Kidney epithelial cell (primary cell): ENCODE results near the gene COL27A1. TPM values are rescaled to one million over a fixed set of nuclear protein-coding genes. Genes with fewer than 3 reads are reported as not detected.

Experiments
- DNase-seq: peaks from one replicate; pipeline ENCODE4 v3.0.0-alpha.2; 2010; ENCODE audit warnings: low read depth
- H3K27me3 ChIP-seq: 2 replicates; pipeline ENCODE4 v1.6.0; 2011; ENCODE audit warnings: low read length; ENCODE audit not compliant: control insufficient read depth, insufficient read depth
- H3K36me3 ChIP-seq: 2 replicates; pipeline ENCODE4 v1.5.1; 2011; ENCODE audit warnings: low read length; ENCODE audit not compliant: control insufficient read depth, insufficient read depth
- H3K4me3 ChIP-seq: 2 replicates; pipeline ENCODE4 v1.5.1; 2011; ENCODE audit warnings: low read depth, mild to moderate bottlenecking, control low read depth, low read length
- total RNA-seq: library from RNA; depleted of rRNA; stranded (reverse); fragments of >200 nt; gene quantifications from 2 replicates; pipeline ENCODE4 v1.2.3, GENCODE V29; 2015
- TF ChIP-seq, protein P1 (sequence below): IDR thresholded peaks from 2 replicates; pipeline ENCODE4 v1.5.1; 2011; ENCODE audit warnings: mild to moderate bottlenecking, moderate library complexity, low read length, control low read depth, inconsistent platforms; ENCODE audit not compliant: insufficient read depth, poor library complexity, severe bottlenecking

Gene COL27A1
- total RNA-seq, 1 donor from 2014 or later, result 8.4 TPM

- Histone ChIP-seq H3K4me3 (no peak overlapping the region), H3K36me3 (no peaks in the 10 kb centered on the region), H3K27me3 (no peaks in the 10 kb centered on the region)
- no peak for DNase-seq
- TF ChIP-seq, protein P1, sequence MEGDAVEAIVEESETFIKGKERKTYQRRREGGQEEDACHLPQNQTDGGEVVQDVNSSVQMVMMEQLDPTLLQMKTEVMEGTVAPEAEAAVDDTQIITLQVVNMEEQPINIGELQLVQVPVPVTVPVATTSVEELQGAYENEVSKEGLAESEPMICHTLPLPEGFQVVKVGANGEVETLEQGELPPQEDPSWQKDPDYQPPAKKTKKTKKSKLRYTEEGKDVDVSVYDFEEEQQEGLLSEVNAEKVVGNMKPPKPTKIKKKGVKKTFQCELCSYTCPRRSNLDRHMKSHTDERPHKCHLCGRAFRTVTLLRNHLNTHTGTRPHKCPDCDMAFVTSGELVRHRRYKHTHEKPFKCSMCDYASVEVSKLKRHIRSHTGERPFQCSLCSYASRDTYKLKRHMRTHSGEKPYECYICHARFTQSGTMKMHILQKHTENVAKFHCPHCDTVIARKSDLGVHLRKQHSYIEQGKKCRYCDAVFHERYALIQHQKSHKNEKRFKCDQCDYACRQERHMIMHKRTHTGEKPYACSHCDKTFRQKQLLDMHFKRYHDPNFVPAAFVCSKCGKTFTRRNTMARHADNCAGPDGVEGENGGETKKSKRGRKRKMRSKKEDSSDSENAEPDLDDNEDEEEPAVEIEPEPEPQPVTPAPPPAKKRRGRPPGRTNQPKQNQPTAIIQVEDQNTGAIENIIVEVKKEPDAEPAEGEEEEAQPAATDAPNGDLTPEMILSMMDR, result no peak
These were observed 155.4 kb downstream of the COL27A1 start for GRCh38 chr9:114310471-114311450.

DNA sequence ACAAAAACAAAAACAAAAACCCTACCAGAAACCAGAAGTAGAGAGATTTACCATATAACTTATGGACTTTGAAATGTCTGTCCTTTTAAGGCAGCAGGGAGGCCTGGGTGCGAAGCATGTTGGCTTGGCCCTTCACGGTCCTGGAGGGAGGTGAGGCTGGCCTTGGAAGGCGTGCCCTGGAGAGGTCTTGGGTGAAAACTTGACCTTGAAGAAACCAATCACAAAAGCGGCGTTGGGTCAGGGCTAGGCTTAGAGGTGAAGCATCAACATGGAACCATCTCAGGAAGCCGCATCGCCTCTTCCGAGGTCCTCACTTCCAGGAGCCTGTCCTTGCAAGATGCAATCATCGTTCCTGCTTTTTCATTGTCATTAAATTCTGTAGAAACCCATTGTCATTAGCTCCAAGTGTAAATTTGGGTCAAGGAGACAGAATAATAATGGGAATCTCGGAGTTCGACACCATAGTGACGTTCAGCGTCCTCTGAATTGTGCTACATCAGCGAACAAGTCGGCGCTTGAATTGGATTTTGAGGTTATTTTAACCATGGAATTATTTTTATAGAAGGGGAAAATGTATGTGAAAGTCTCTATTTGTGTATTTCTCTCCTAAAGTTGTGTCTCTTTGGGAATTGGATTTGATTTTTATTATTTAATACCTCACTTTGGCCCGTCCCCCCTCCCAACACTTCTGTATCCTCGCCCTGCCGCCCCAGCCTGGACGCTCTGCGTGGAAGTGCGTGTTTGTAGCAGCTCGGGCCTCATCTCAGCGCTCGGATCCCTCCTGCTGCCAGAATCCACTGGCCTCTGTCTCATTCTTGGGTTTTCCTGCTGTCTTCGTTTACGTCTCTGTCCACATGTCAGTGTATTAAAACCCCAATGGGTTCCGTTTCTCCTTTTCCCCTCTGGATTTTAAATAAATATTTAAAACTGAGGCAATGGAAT lies 156.5 kb downstream of the COL27A1 start:
- TF ChIP-seq, protein P1, result no peak
- H3K27me3 ChIP-seq, result no peaks in the 10 kb centered on the region
- H3K36me3 ChIP-seq, result no peaks in the 10 kb centered on the region
- DNase-seq, result no peak
- no peak overlapping the region for H3K4me3 ChIP-seq

GRCh38 chr9:114312513-114312875 lies 157.2 kb downstream of the COL27A1 start:
- Histone ChIP-seq H3K4me3 (no peak overlapping the region), H3K36me3 (no peaks in the 10 kb centered on the region), H3K27me3 (no peaks in the 10 kb centered on the region)
- TF ChIP-seq, protein P1, result no peak
- DNase-seq, result no peak

DNA sequence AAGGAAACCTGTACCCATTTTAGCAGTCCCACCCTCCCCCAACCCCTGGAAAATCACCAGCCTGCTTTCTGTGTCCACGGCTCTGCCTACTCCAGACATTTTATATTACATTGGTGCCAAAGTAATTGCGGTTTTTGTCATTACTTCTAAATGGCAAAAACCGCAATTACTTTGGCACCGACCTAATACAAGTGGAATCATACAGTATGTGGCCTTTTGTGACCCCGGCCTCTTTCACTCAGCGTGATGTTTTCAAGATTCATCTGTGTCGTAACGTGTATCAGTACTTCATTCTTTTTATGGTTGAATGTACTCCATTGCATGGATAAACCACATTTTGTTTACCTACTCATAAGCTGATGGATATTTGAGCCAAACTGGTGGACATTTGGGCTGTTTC lies 157.8 kb downstream of the COL27A1 start:
- TF ChIP-seq, protein P1, result no peak
- no peaks in the 10 kb centered on the region for H3K27me3 ChIP-seq
- no peak for DNase-seq
- no peak overlapping the region for H3K4me3 ChIP-seq
- H3K36me3 ChIP-seq, result no peaks in the 10 kb centered on the region

GRCh38 chr9:114314256-114314867 lies 159.0 kb downstream of the COL27A1 start:
- no peak overlapping the region for H3K4me3 ChIP-seq
- DNase-seq, result no peak
- TF ChIP-seq, protein P1, result no peak
- no peaks in the 10 kb centered on the region for H3K36me3 ChIP-seq
- H3K27me3 ChIP-seq, result peaks cover 2% of the 10 kb centered on the region
